Thoracic aorta (tissue), 2 donors: ENCODE measurements around the gene PPFIA3. TPM values are rescaled to one million over a fixed set of nuclear protein-coding genes. Genes with fewer than 3 reads are reported as not detected.

ENCODE experiments used
- ATAC-seq: fragments of 150-250 bp; one replicate; pipeline ENCODE4 v1.8.0; 2017; ENCODE audit warnings: low read depth; ENCODE audit not compliant: insufficient number of reproducible peaks, low FRiP score
- DNase-seq: peaks from one replicate; pipeline ENCODE4 v3.0.0-alpha.2; 2020; ENCODE audit warnings: low spot score
- H3K27ac ChIP-seq, 2 donors: fragments of 200-600 bp; sonication (generic); 1 replicate in 1 of 2; 2 replicates in 1 of 2; pipeline ENCODE4 v1.5.1; 2016; ENCODE audit warnings: mild to moderate bottlenecking in 2 of 2, moderate library complexity in 2 of 2
- H3K27me3 ChIP-seq: fragments of 200-600 bp; sonication (generic); replicated peaks from 2 replicates; pipeline ENCODE4 v1.6.0; 2016; ENCODE audit warnings: mild to moderate bottlenecking; ENCODE audit not compliant: insufficient read depth
- H3K36me3 ChIP-seq: fragments of 200-600 bp; sonication (generic); one replicate; pipeline ENCODE4 v1.5.1; 2016
- H3K4me1 ChIP-seq, 2 donors: fragments of 200-600 bp; sonication (generic); 1 replicate in 1 of 2; 2 replicates in 1 of 2; pipeline versions ENCODE4 v1.5.1 to v1.6.0; 2016; ENCODE audit warnings: low read depth in 2 of 2, mild to moderate bottlenecking in 1 of 2; ENCODE audit not compliant: control insufficient read depth in 1 of 2
- H3K4me3 ChIP-seq: fragments of 200-600 bp; sonication (generic); 2 replicates; pipeline ENCODE4 v1.5.1; 2016; ENCODE audit warnings: mild to moderate bottlenecking
- H3K9me3 ChIP-seq: fragments of 200-600 bp; sonication (generic); 2 replicates; pipeline ENCODE4 v1.5.1; 2016
- total RNA-seq, 2 donors: library from RNA; depleted of rRNA; stranded (reverse); fragments of >200 nt; gene quantifications; one replicate each; pipeline versions ENCODE4 v1.1.0 to v1.2.3, GENCODE V29; 2016
- TF ChIP-seq, protein P1 (sequence below): fragments of 200-600 bp; sonication (generic); IDR thresholded peaks from one replicate; pipeline ENCODE4 v1.5.1; 2019; ENCODE audit warnings: antibody characterized with exemption

PPFIA3 gene
- total RNA-seq, 2 donors from 2014 or later: 2.7 to 5.0 TPM

GRCh38 chr19:49155005-49155819, 35.9 kb downstream of the PPFIA3 start, which contains the start of gene HRC:
HRC (minus strand) TSS chr19:49155396; CDS start chr19:49155237, 159 bp downstream.
- DNase-seq: no peak
- no peaks in the 10 kb centered on the region for H3K27me3 ChIP-seq
- H3K36me3 ChIP-seq: no peaks in the 10 kb centered on the region
- no peaks in the 10 kb centered on the region for H3K9me3 ChIP-seq
- peak within 1 kb of the TSS; percentile 36 to 67 for H3K27ac ChIP-seq
- no peak for ATAC-seq
- peaks cover 15 to 41% of the 10 kb centered on the region in 2 donors for H3K4me1 ChIP-seq
- TF ChIP-seq, protein P1, sequence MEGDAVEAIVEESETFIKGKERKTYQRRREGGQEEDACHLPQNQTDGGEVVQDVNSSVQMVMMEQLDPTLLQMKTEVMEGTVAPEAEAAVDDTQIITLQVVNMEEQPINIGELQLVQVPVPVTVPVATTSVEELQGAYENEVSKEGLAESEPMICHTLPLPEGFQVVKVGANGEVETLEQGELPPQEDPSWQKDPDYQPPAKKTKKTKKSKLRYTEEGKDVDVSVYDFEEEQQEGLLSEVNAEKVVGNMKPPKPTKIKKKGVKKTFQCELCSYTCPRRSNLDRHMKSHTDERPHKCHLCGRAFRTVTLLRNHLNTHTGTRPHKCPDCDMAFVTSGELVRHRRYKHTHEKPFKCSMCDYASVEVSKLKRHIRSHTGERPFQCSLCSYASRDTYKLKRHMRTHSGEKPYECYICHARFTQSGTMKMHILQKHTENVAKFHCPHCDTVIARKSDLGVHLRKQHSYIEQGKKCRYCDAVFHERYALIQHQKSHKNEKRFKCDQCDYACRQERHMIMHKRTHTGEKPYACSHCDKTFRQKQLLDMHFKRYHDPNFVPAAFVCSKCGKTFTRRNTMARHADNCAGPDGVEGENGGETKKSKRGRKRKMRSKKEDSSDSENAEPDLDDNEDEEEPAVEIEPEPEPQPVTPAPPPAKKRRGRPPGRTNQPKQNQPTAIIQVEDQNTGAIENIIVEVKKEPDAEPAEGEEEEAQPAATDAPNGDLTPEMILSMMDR: no peak
- no peak within 1 kb of the TSS for H3K4me3 ChIP-seq

DNA sequence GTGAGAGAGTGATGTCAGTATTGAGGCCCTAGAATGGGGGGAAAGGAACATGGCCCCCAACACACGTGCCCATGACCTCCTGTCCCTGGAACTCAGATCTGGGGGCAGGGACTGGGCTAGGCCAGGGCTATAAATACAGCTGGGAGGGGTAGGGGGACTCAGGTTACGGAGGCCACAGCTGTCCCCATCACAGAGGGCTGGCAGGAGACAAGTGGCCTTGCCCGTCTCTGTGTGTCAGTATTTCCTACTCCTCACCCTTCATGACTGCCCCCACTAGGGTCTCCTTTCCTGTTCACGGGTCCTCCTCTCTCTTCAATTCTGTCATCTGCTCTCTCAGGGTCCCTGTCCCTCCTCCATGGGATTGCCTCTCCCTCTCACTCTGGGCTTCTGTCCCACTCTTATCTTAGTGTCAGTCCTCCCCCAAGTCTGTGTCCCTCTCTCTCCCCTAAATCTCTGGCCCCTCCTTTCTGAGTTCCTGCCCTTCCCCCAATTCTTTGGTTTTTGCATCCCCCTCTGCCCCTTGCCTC, 36.5 kb downstream of the PPFIA3 start:
- ATAC-seq (no peak), DNase-seq (no peak)
- H3K4me3 ChIP-seq: no peak overlapping the region
- peaks cover 12 to 41% of the 10 kb centered on the region in 2 donors for H3K4me1 ChIP-seq
- no peaks in the 10 kb centered on the region for H3K9me3 ChIP-seq
- TF ChIP-seq, protein P1: no peak
- H3K27ac ChIP-seq: peak overlapping the region; percentile 36 to 67
- no peaks in the 10 kb centered on the region for H3K36me3 ChIP-seq
- no peaks in the 10 kb centered on the region for H3K27me3 ChIP-seq

- DNase-seq (peak; percentile 63), ATAC-seq (peak; percentile 81)
- H3K27ac ChIP-seq: peak within 1 kb of the TSS; percentile 79 to 83
Measured at GRCh38 chr19:49157445-49158224, 38.3 kb downstream of the PPFIA3 start, which contains the start of gene TRPM4. TRPM4 (plus strand) TSS chr19:49157792; CDS start chr19:49157867, 75 bp downstream.

DNA sequence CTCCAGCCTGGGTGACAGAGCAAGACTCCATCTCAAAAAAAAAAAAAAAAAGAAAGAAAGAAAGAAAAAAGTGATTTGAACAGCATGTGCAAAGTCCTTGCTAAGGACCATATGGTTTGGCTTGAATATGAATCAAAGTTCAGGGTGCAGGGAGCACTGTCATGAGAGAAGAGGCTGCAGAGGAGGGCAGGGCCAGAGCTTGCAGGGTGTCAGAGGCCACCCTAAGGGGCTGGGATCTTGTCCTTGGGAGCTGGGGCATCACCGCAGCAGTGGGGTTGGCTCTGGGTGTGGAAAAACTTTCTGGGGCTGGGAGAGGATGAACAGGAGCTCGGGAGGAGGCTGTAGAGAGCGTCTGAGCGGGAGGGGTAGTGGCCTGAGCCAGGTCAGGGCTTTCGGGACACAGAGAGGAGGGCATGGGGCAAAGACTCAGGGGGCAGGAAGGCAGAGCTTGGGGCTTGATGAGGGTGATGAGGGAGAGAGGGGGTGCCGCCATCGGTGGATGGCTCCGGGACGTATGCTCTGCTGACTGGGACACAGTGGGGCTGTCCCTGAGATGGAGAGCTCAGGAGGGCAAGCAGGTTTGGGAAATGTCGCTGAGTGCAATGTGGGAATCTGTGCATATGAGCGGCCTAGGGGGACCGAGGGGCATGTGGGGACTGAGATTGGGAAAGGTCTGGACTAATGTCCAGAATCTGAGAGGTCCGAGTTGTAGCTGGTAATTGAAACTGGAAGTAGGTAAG, 41.3 kb downstream of the PPFIA3 start:
- TF ChIP-seq, protein P1: no peak

More at GRCh38 chr19:49157445-49158224, 38.3 kb downstream of the PPFIA3 start, which contains the start of gene TRPM4:
- TF ChIP-seq, protein P1: no peak
- Histone ChIP-seq H3K27me3 (no peaks in the 10 kb centered on the region), H3K9me3 (no peaks in the 10 kb centered on the region), H3K36me3 (no peaks in the 10 kb centered on the region), H3K4me1 (peaks cover 6 to 33% of the 10 kb centered on the region in 2 donors), H3K4me3 (peak within 1 kb of the TSS; percentile 91)

More for the DNA sequence above, 41.3 kb downstream of the PPFIA3 start:
- Histone ChIP-seq H3K4me3 (no peak overlapping the region), H3K9me3 (no peaks in the 10 kb centered on the region), H3K36me3 (no peaks in the 10 kb centered on the region), H3K27ac (no peak overlapping the region), H3K4me1 (peaks cover 16 to 44% of the 10 kb centered on the region in 2 donors), H3K27me3 (no peaks in the 10 kb centered on the region)
- ATAC-seq (no peak), DNase-seq (no peak)
